ENCODE measurements around the gene TUBAL3. TPM values are rescaled to one million over a fixed set of nuclear protein-coding genes. Genes with fewer than 3 reads are reported as not detected.
A peak's percentile ranks its signal among the peaks of the same experiment; 100 is the strongest.

Gene TUBAL3
- polyA plus RNA-seq, 2 of the 4 experiments (the other 2 are of a cell fraction) = 0.34 to 1.4 TPM

GRCh38 chr10:5446390-5446926 is 41.8 kb upstream of the TUBAL3 start (continued):
- TF ChIP-seq HOXB5 (CRISPR knock-in tag; IDR thresholded peaks at IDR 0.05) (no peak), NFE2L2 (conservative IDR thresholded peaks at IDR 0.05; ENCODE audit: low read length) (no peak), GATA3 (IDR thresholded peaks at IDR 0.05; ENCODE audit: borderline replicate concordance) (no peak), JUN (IDR thresholded peaks at IDR 0.05) (peak; percentile 39 to 73; a peak in 2 of 5 replicates), BHLHE40 (IDR thresholded peaks at IDR 0.05; ENCODE audit: low read depth, low read length) (no peak), HOXA7 (CRISPR knock-in tag; IDR thresholded peaks at IDR 0.05) (no peak), CHD4 (IDR thresholded peaks at IDR 0.05; ENCODE audit: borderline replicate concordance) (no peak), SREBF2 (IDR thresholded peaks at IDR 0.05) (no peak), RCOR1 (IDR thresholded peaks at IDR 0.05; ENCODE audit: low read depth, low read length) (no peak), ATOH8 (CRISPR knock-in tag; IDR thresholded peaks at IDR 0.05; ENCODE audit: low read depth) (no peak), USF2 (IDR thresholded peaks at IDR 0.05) (peak; percentile 95), ZC3H11A (IDR thresholded peaks at IDR 0.05) (no peak), MYC (IDR thresholded peaks at IDR 0.05; ENCODE audit: borderline replicate concordance, low read length) (peak; percentile 44; the same call in 1 of the 2 replicates), RAD21 (conservative IDR thresholded peaks at IDR 0.05 in 1 of 2, IDR thresholded peaks at IDR 0.05 in 1 of 2) (peak; percentile 31 to 40; a peak in 2 of 5 replicates), POLR2AphosphoS2 (conservative IDR thresholded peaks at IDR 0.05; ENCODE audit: low read length) (no peak), MAZ (IDR thresholded peaks at IDR 0.05; ENCODE audit: borderline replicate concordance, low read depth, low read length) (no peak), EHMT2 (IDR thresholded peaks at IDR 0.05; ENCODE audit: low read depth) (no peak), ZNF302 (CRISPR knock-in tag; IDR thresholded peaks at IDR 0.05) (no peak), POLR2A (IDR thresholded peaks at IDR 0.05; ENCODE audit: low read length) (peak; percentile 99), CTCF (IDR thresholded peaks at IDR 0.05) (no peak), HMGXB4 (CRISPR knock-in tag; IDR thresholded peaks at IDR 0.05; ENCODE audit: borderline replicate concordance) (no peak)

- FAIRE-seq = no peak
- Histone ChIP-seq H3K9me3 (no peaks in the 10 kb centered on the region), H3K27ac (no peak overlapping the region), H3K4me2 (no peak overlapping the region), H3K4me3 (no peak overlapping the region), H3K4me1 (peaks cover 21% of the 10 kb centered on the region)
- POLR2A ChIA-PET = interaction anchor here (4.1 kb wide), 1 partner anchor 178 kb away, joined by 34 read pairs; no protein-coding TSS in a partner anchor
- CTCF ChIA-PET = interaction anchor here (0.8 to 12.8 kb wide), 7 partner anchors 9 to 291 kb away, joined by 3 to 432 read pairs (median 8); no protein-coding TSS in a partner anchor
- no peak for TF ChIP-seq RAD21 (conservative IDR thresholded peaks at IDR 0.05 in 1 of 2, IDR thresholded peaks at IDR 0.05 in 1 of 2)
- no peak for TF ChIP-seq HOXA7 (CRISPR knock-in tag; IDR thresholded peaks at IDR 0.05)
- TF ChIP-seq FOSL2 (IDR thresholded peaks at IDR 0.05) = no peak
- no peak for TF ChIP-seq FOSL2 (CRISPR knock-in tag; IDR thresholded peaks at IDR 0.05)
- TF ChIP-seq POLR2AphosphoS2 (conservative IDR thresholded peaks at IDR 0.05; ENCODE audit: low read length) = no peak
- TF ChIP-seq MAZ (IDR thresholded peaks at IDR 0.05; ENCODE audit: borderline replicate concordance, low read depth, low read length) = no peak
- DNase-seq (ENCODE audit: low read depth in 1 of 2, low spot score in 1 of 2) = no peak
- WGBS (ENCODE audit: missing lambda C conversion rate) = 92% methylated on average over 5 of the region's 5 CpGs
- ATAC-seq = no peak
Measured at GRCh38 chr10:5445006-5445405, 40.4 kb upstream of the TUBAL3 start.
